Fibroblast of skin of left biceps (primary cell): ENCODE data around the gene TENM4.

Experiments used
- DNase-seq, 2 experiments: peaks; one replicate each; pipeline ENCODE4 v3.0.0-alpha.2; 2013; ENCODE audit warnings: low read depth in 2 of 2

The TENM4 gene

GRCh38 chr11:78938036-78938435 lies 502.8 kb downstream of the TENM4 start:
- DNase-seq = no peak

GRCh38 chr11:78935398-78936068 lies 505.3 kb downstream of the TENM4 start:
- DNase-seq = no peak

- no peak for DNase-seq
Measured at GRCh38 chr11:78933350-78933749, 507.5 kb downstream of the TENM4 start.

- no peak for DNase-seq
Measured at GRCh38 chr11:78932757-78933156, 508.1 kb downstream of the TENM4 start.

GRCh38 chr11:78931891-78932290 lies 508.9 kb downstream of the TENM4 start:
- DNase-seq = no peak

GRCh38 chr11:78930810-78931523 lies 509.9 kb downstream of the TENM4 start:
- DNase-seq = no peak

GRCh38 chr11:78929906-78930220 lies 511.0 kb downstream of the TENM4 start:
- no peak for DNase-seq

GRCh38 chr11:78929207-78929905 lies 511.5 kb downstream of the TENM4 start:
- no peak for DNase-seq

- no peak for DNase-seq
Measured at GRCh38 chr11:78927511-78927910, 513.3 kb downstream of the TENM4 start.

GRCh38 chr11:78926633-78927338 lies 514.0 kb downstream of the TENM4 start:
- peak in 1 of 2 experiments; percentile 10 for DNase-seq

GRCh38 chr11:78925387-78925786 lies 515.4 kb downstream of the TENM4 start:
- no peak for DNase-seq

- DNase-seq = no peak
Measured at GRCh38 chr11:78922859-78923625, 517.8 kb downstream of the TENM4 start.

GRCh38 chr11:78921509-78921908 lies 519.3 kb downstream of the TENM4 start:
- no peak for DNase-seq

GRCh38 chr11:78920329-78920728 lies 520.5 kb downstream of the TENM4 start:
- DNase-seq = no peak

- no peak for DNase-seq
Measured at GRCh38 chr11:78916759-78917158, 524.1 kb downstream of the TENM4 start.

- no peak for DNase-seq
Measured at GRCh38 chr11:78914503-78914902, 526.3 kb downstream of the TENM4 start.

- no peak for DNase-seq
Measured at GRCh38 chr11:78912778-78913177, 528.1 kb downstream of the TENM4 start.

GRCh38 chr11:78910322-78910721 lies 530.5 kb downstream of the TENM4 start:
- DNase-seq = no peak

- no peak for DNase-seq
Measured at GRCh38 chr11:78909386-78909785, 531.4 kb downstream of the TENM4 start.

- no peak for DNase-seq
Measured at GRCh38 chr11:78907636-78908035, 533.2 kb downstream of the TENM4 start.

GRCh38 chr11:78906566-78906965 lies 534.3 kb downstream of the TENM4 start:
- no peak for DNase-seq

- DNase-seq = no peak
Measured at GRCh38 chr11:78905756-78906155, 535.1 kb downstream of the TENM4 start.
